Measurements from ENCODE around the gene RNF121. TPM values are rescaled to one million over a fixed set of nuclear protein-coding genes. Genes with fewer than 3 reads are reported as not detected.

RNF121 gene
- total RNA-seq, 1 experiment from 2014 or later = 56.9 TPM

- Histone ChIP-seq H3K27me3 (ENCODE audit: insufficient read depth, low read length) (no peaks in the 10 kb centered on the region), H2AK5ac (ENCODE audit: insufficient read length, low read length) (no peak overlapping the region), H4K91ac (ENCODE audit: insufficient read length, low read depth, low read length) (no peak overlapping the region), H2BK15ac (ENCODE audit: low read depth, low read length) (no peak overlapping the region), H3K23me2 (ENCODE audit: insufficient read length, low read depth, low read length, poor library complexity, severe bottlenecking) (no peaks in the 10 kb centered on the region), H3K56ac (ENCODE audit: insufficient read length, low read depth, low read length) (no peak overlapping the region), H3K14ac (ENCODE audit: insufficient read depth, low read length) (no peak overlapping the region), H3K18ac (ENCODE audit: insufficient read length, low read depth, low read length) (no peak overlapping the region), H2BK120ac (ENCODE audit: low read depth, low read length, poor library complexity, severe bottlenecking) (no peak overlapping the region), H4K20me1 (ENCODE audit: control insufficient read depth, insufficient read depth, insufficient read length) (no peaks in the 10 kb centered on the region), H4K8ac (replicated peaks; ENCODE audit: insufficient read length, low read depth, low read length) (no peak overlapping the region), H3T11ph (ENCODE audit: low read length) (no peak overlapping the region), H2BK12ac (ENCODE audit: insufficient read length, low read depth, low read length) (no peak overlapping the region), H2BK20ac (ENCODE audit: low read depth, low read length, poor library complexity, severe bottlenecking) (no peak overlapping the region), H3K9me3 (ENCODE audit: control insufficient read depth, low read depth, low read length) (no peaks in the 10 kb centered on the region), H2AFZ (ENCODE audit: low read length) (no peak overlapping the region), H3K9ac (ENCODE audit: extremely low read depth, insufficient read length, low read length) (no peak overlapping the region), H3K23ac (ENCODE audit: insufficient read length, low read depth, low read length) (no peak overlapping the region), H3K4me2 (ENCODE audit: insufficient read depth, insufficient read length, low read length) (no peak overlapping the region), H3K4me1 (ENCODE audit: insufficient read depth, low read length) (no peaks in the 10 kb centered on the region), H3K4ac (ENCODE audit: low read depth, low read length) (no peak overlapping the region), H3K79me2 (ENCODE audit: insufficient read depth, low read length) (no peaks in the 10 kb centered on the region), H4K5ac (ENCODE audit: insufficient read length, low read depth, low read length) (no peak overlapping the region), H2BK5ac (ENCODE audit: insufficient read length, low read length) (no peak overlapping the region), H3K79me1 (ENCODE audit: insufficient read depth, low read depth, low read length, poor library complexity, severe bottlenecking) (no peaks in the 10 kb centered on the region), H3K27ac (ENCODE audit: insufficient read length, low read depth, low read length) (no peak overlapping the region)
- peaks cover 2% of the 10 kb centered on the region; the same call in 1 of the 2 replicates for H3K27me3 Mint-ChIP-seq (ENCODE audit: low read depth)
- DNase-seq = no peak
- no peak for TF ChIP-seq CTCF (conservative IDR thresholded peaks at IDR 0.05)
- no peaks in the 10 kb centered on the region for H3K4me1 Mint-ChIP-seq
- H3K4me3 Mint-ChIP-seq = no peak overlapping the region
- peak overlapping the region in 1 of 3 experiments; percentile 49; a peak in 2 of 7 replicates for H3K27ac Mint-ChIP-seq
- WGBS (ENCODE audit: extremely low coverage, insufficient read length, low lambda C conversion rate) = no CpG with 5 or more reads among the region's 38 CpGs
- H3K9me3 Mint-ChIP-seq = no peaks in the 10 kb centered on the region
- peaks cover 55 to 92% (median 92%) of the 10 kb centered on the region in 3 experiments for H3K36me3 Mint-ChIP-seq (ENCODE audit: insufficient read depth in 1 of 3, low read depth in 3 of 3)
Observed at GRCh38 chr11:72013765-72014711, 85.2 kb downstream of the RNF121 start.

Measured in H9 (cell line).